ENCODE results near the gene MTNR1B.

MTNR1B gene

GRCh38 chr11:92976681-92977080, 7.2 kb downstream of the MTNR1B start:
- no peak overlapping the region for H3K4me3 ChIP-seq (ENCODE audit: low read depth, low read length)
- no peaks in the 10 kb centered on the region for H3K36me3 ChIP-seq (ENCODE audit: insufficient read depth, low read length)
- no peaks in the 10 kb centered on the region for H3K79me2 ChIP-seq (ENCODE audit: control insufficient read depth, insufficient read depth, low read length, unreplicated experiment)
- H3K27ac ChIP-seq (ENCODE audit: low read depth, low read length): no peak overlapping the region
- H3K4me1 ChIP-seq (ENCODE audit: control insufficient read depth, insufficient read depth, low read length, unreplicated experiment): peaks cover 13% of the 10 kb centered on the region
- no peak overlapping the region for H2AFZ ChIP-seq (ENCODE audit: low read length, unreplicated experiment)
- peaks cover 18% of the 10 kb centered on the region for H3K27me3 ChIP-seq (ENCODE audit: insufficient read depth, low read length)

GRCh38 chr11:92977401-92977800, 8.0 kb downstream of the MTNR1B start:
- Histone ChIP-seq H3K4me1 (ENCODE audit: control insufficient read depth, insufficient read depth, low read length, unreplicated experiment) (peaks cover 13% of the 10 kb centered on the region), H3K27me3 (ENCODE audit: insufficient read depth, low read length) (peaks cover 14% of the 10 kb centered on the region), H3K27ac (ENCODE audit: low read depth, low read length) (no peak overlapping the region)

GRCh38 chr11:92978271-92979111, 9.0 kb downstream of the MTNR1B start:
- no peak overlapping the region for H2AFZ ChIP-seq (ENCODE audit: low read length, unreplicated experiment)
- H3K4me1 ChIP-seq (ENCODE audit: control insufficient read depth, insufficient read depth, low read length, unreplicated experiment): peaks cover 13% of the 10 kb centered on the region
- H3K27ac ChIP-seq (ENCODE audit: low read depth, low read length): no peak overlapping the region
- no peaks in the 10 kb centered on the region for H3K79me2 ChIP-seq (ENCODE audit: control insufficient read depth, insufficient read depth, low read length, unreplicated experiment)
- no peak overlapping the region for H3K4me3 ChIP-seq (ENCODE audit: low read depth, low read length)
- H3K36me3 ChIP-seq (ENCODE audit: insufficient read depth, low read length): no peaks in the 10 kb centered on the region
- H3K27me3 ChIP-seq (ENCODE audit: insufficient read depth, low read length): peaks cover 3% of the 10 kb centered on the region

More at GRCh38 chr11:92977401-92977800, 8.0 kb downstream of the MTNR1B start:
- no peaks in the 10 kb centered on the region for H3K36me3 ChIP-seq (ENCODE audit: insufficient read depth, low read length)
- H3K4me3 ChIP-seq (ENCODE audit: low read depth, low read length): no peak overlapping the region
- H2AFZ ChIP-seq (ENCODE audit: low read length, unreplicated experiment): no peak overlapping the region
- H3K79me2 ChIP-seq (ENCODE audit: control insufficient read depth, insufficient read depth, low read length, unreplicated experiment): no peaks in the 10 kb centered on the region

- Histone ChIP-seq H3K27ac (ENCODE audit: low read depth, low read length) (no peak overlapping the region), H3K4me3 (ENCODE audit: low read depth, low read length) (no peak overlapping the region), H3K27me3 (ENCODE audit: insufficient read depth, low read length) (no peaks in the 10 kb centered on the region), H2AFZ (ENCODE audit: low read length, unreplicated experiment) (no peak overlapping the region), H3K79me2 (ENCODE audit: control insufficient read depth, insufficient read depth, low read length, unreplicated experiment) (no peaks in the 10 kb centered on the region), H3K36me3 (ENCODE audit: insufficient read depth, low read length) (no peaks in the 10 kb centered on the region), H3K4me1 (ENCODE audit: control insufficient read depth, insufficient read depth, low read length, unreplicated experiment) (peaks cover 13% of the 10 kb centered on the region)
These were observed 9.7 kb downstream of the MTNR1B start for GRCh38 chr11:92979176-92979575.

GRCh38 chr11:92980312-92980711, 10.9 kb downstream of the MTNR1B start:
- Histone ChIP-seq H2AFZ (ENCODE audit: low read length, unreplicated experiment) (no peak overlapping the region), H3K27ac (ENCODE audit: low read depth, low read length) (no peak overlapping the region), H3K4me3 (ENCODE audit: low read depth, low read length) (no peak overlapping the region), H3K79me2 (ENCODE audit: control insufficient read depth, insufficient read depth, low read length, unreplicated experiment) (no peaks in the 10 kb centered on the region), H3K4me1 (ENCODE audit: control insufficient read depth, insufficient read depth, low read length, unreplicated experiment) (peaks cover 13% of the 10 kb centered on the region), H3K27me3 (ENCODE audit: insufficient read depth, low read length) (no peaks in the 10 kb centered on the region), H3K36me3 (ENCODE audit: insufficient read depth, low read length) (no peaks in the 10 kb centered on the region)

GRCh38 chr11:92981508-92982043, 12.1 kb downstream of the MTNR1B start:
- no peaks in the 10 kb centered on the region for H3K36me3 ChIP-seq (ENCODE audit: insufficient read depth, low read length)
- peaks cover 13% of the 10 kb centered on the region for H3K4me1 ChIP-seq (ENCODE audit: control insufficient read depth, insufficient read depth, low read length, unreplicated experiment)
- no peak overlapping the region for H3K27ac ChIP-seq (ENCODE audit: low read depth, low read length)
- H2AFZ ChIP-seq (ENCODE audit: low read length, unreplicated experiment): no peak overlapping the region
- no peaks in the 10 kb centered on the region for H3K79me2 ChIP-seq (ENCODE audit: control insufficient read depth, insufficient read depth, low read length, unreplicated experiment)
- no peaks in the 10 kb centered on the region for H3K27me3 ChIP-seq (ENCODE audit: insufficient read depth, low read length)
- H3K4me3 ChIP-seq (ENCODE audit: low read depth, low read length): no peak overlapping the region

- Histone ChIP-seq H3K4me1 (ENCODE audit: control insufficient read depth, insufficient read depth, low read length, unreplicated experiment) (no peaks in the 10 kb centered on the region), H3K4me3 (ENCODE audit: low read depth, low read length) (no peak overlapping the region), H3K36me3 (ENCODE audit: insufficient read depth, low read length) (no peaks in the 10 kb centered on the region), H3K27ac (ENCODE audit: low read depth, low read length) (no peak overlapping the region), H3K79me2 (ENCODE audit: control insufficient read depth, insufficient read depth, low read length, unreplicated experiment) (no peaks in the 10 kb centered on the region), H2AFZ (ENCODE audit: low read length, unreplicated experiment) (no peak overlapping the region), H3K27me3 (ENCODE audit: insufficient read depth, low read length) (no peaks in the 10 kb centered on the region)
These were observed 17.1 kb downstream of the MTNR1B start for GRCh38 chr11:92986585-92986984.

GRCh38 chr11:92993004-92993403, 23.6 kb downstream of the MTNR1B start:
- Histone ChIP-seq H3K27ac (ENCODE audit: low read depth, low read length) (no peak overlapping the region), H3K79me2 (ENCODE audit: control insufficient read depth, insufficient read depth, low read length, unreplicated experiment) (no peaks in the 10 kb centered on the region), H3K4me1 (ENCODE audit: control insufficient read depth, insufficient read depth, low read length, unreplicated experiment) (no peaks in the 10 kb centered on the region), H3K36me3 (ENCODE audit: insufficient read depth, low read length) (no peaks in the 10 kb centered on the region), H3K4me3 (ENCODE audit: low read depth, low read length) (no peak overlapping the region), H3K27me3 (ENCODE audit: insufficient read depth, low read length) (no peaks in the 10 kb centered on the region), H2AFZ (ENCODE audit: low read length, unreplicated experiment) (no peak overlapping the region)

- no peak overlapping the region for H3K4me3 ChIP-seq (ENCODE audit: low read depth, low read length)
- no peaks in the 10 kb centered on the region for H3K79me2 ChIP-seq (ENCODE audit: control insufficient read depth, insufficient read depth, low read length, unreplicated experiment)
- no peaks in the 10 kb centered on the region for H3K27me3 ChIP-seq (ENCODE audit: insufficient read depth, low read length)
- peaks cover 25% of the 10 kb centered on the region for H3K4me1 ChIP-seq (ENCODE audit: control insufficient read depth, insufficient read depth, low read length, unreplicated experiment)
- no peak overlapping the region for H2AFZ ChIP-seq (ENCODE audit: low read length, unreplicated experiment)
- H3K36me3 ChIP-seq (ENCODE audit: insufficient read depth, low read length): no peaks in the 10 kb centered on the region
- H3K27ac ChIP-seq (ENCODE audit: low read depth, low read length): peak overlapping the region; percentile 90
These were observed 31.3 kb downstream of the MTNR1B start for GRCh38 chr11:93000511-93001476.

- no peaks in the 10 kb centered on the region for H3K36me3 ChIP-seq (ENCODE audit: insufficient read depth, low read length)
- peak overlapping the region; percentile 90; the same call in 1 of the 2 replicates for H3K27ac ChIP-seq (ENCODE audit: low read depth, low read length)
- no peak overlapping the region for H3K4me3 ChIP-seq (ENCODE audit: low read depth, low read length)
- H3K79me2 ChIP-seq (ENCODE audit: control insufficient read depth, insufficient read depth, low read length, unreplicated experiment): no peaks in the 10 kb centered on the region
- H3K4me1 ChIP-seq (ENCODE audit: control insufficient read depth, insufficient read depth, low read length, unreplicated experiment): peaks cover 25% of the 10 kb centered on the region
- H3K27me3 ChIP-seq (ENCODE audit: insufficient read depth, low read length): no peaks in the 10 kb centered on the region
- no peak overlapping the region for H2AFZ ChIP-seq (ENCODE audit: low read length, unreplicated experiment)
These were observed 32.4 kb downstream of the MTNR1B start for GRCh38 chr11:93001806-93002205.

Data from ACC112 (cell line).